Liver (tissue), 9 donors: ENCODE measurements around the gene PHOSPHO1. TPM values are rescaled to one million over a fixed set of nuclear protein-coding genes. Genes with fewer than 3 reads are reported as not detected.
"Not testable (repeated sequence)": the region's sequence is repeated elsewhere in the genome, so short reads cannot be mapped to it uniquely, and the experiment has no call there.

Source experiments
- DNase-seq: peaks from one replicate; pipeline ENCODE4 v3.0.0-alpha.2; 2017; ENCODE audit warnings: low spot score
- H3K27ac ChIP-seq, 2 donors: one replicate each; pipeline ENCODE4 v1.7.0; 2013; ENCODE audit warnings: inconsistent platforms in 2 of 2, low read length in 2 of 2, control low read depth in 1 of 2, low read depth in 1 of 2, mild to moderate bottlenecking in 1 of 2
- H3K27me3 ChIP-seq, 4 donors: one replicate each; pipeline versions ENCODE4 v1.6.1 to v1.7.0; 2013; ENCODE audit warnings: low read length in 3 of 4, inconsistent platforms in 1 of 4, mild to moderate bottlenecking in 1 of 4, moderate library complexity in 1 of 4; ENCODE audit not compliant: control insufficient read depth in 4 of 4, insufficient read depth in 4 of 4
- H3K36me3 ChIP-seq, 4 donors: one replicate each; pipeline versions ENCODE4 v1.6.1 to v1.7.0; 2013; ENCODE audit warnings: low read length in 3 of 4, mild to moderate bottlenecking in 3 of 4, low read depth in 1 of 4, moderate library complexity in 1 of 4; ENCODE audit not compliant: control insufficient read depth in 4 of 4, insufficient read depth in 3 of 4
- H3K4me1 ChIP-seq, 4 donors: one replicate each; pipeline versions ENCODE4 v1.6.1 to v1.7.0; 2013; ENCODE audit warnings: low read length in 3 of 4, mild to moderate bottlenecking in 3 of 4, moderate library complexity in 1 of 4; ENCODE audit not compliant: control insufficient read depth in 4 of 4, insufficient read depth in 4 of 4
- H3K4me3 ChIP-seq, 3 donors: one replicate each; pipeline versions ENCODE4 v1.6.1 to v1.7.0; 2013; ENCODE audit warnings: low read length in 3 of 3, control low read depth in 1 of 3, low read depth in 1 of 3, mild to moderate bottlenecking in 1 of 3
- H3K9ac ChIP-seq, 2 donors: one replicate each; pipeline ENCODE4 v1.7.0; 2013; ENCODE audit warnings: low read length in 2 of 2, mild to moderate bottlenecking in 2 of 2, moderate library complexity in 2 of 2, control low read depth in 1 of 2, low read depth in 1 of 2
- H3K9me3 ChIP-seq, 4 donors: one replicate each; pipeline versions ENCODE4 v1.6.1 to v1.7.0; 2013; ENCODE audit warnings: low read length in 3 of 4; ENCODE audit not compliant: control insufficient read depth in 4 of 4
- EGR1 ChIP-seq, 2 donors: IDR thresholded peaks; 2 replicates each; pipeline ENCODE4 v1.6.1; 2016 to 2018; ENCODE audit warnings: antibody characterized with exemption in 2 of 2, low read depth in 2 of 2
- FOXA1 ChIP-seq: IDR thresholded peaks from 2 replicates; pipeline ENCODE4 v1.6.1; 2016; ENCODE audit warnings: antibody characterized with exemption
- FOXA2 ChIP-seq: IDR thresholded peaks from 2 replicates; pipeline ENCODE4 v1.6.1; 2016; ENCODE audit warnings: antibody characterized with exemption
- GABPA ChIP-seq, 2 donors: IDR thresholded peaks in 1 of 2; conservative IDR thresholded peaks in 1 of 2; 2 replicates each; pipeline ENCODE4 v1.6.1; 2016; ENCODE audit warnings: antibody characterized with exemption in 2 of 2, mild to moderate bottlenecking in 1 of 2, moderate library complexity in 1 of 2
- HNF4A ChIP-seq, 2 donors: conservative IDR thresholded peaks; 2 replicates each; pipeline ENCODE4 v1.6.1; 2016; ENCODE audit warnings: antibody characterized with exemption in 2 of 2, mild to moderate bottlenecking in 2 of 2
- JUND ChIP-seq, 2 donors: IDR thresholded peaks; 2 replicates each; pipeline ENCODE4 v1.6.1; 2016; ENCODE audit warnings: antibody characterized with exemption in 2 of 2
- NR2F2 ChIP-seq: IDR thresholded peaks from 2 replicates; pipeline ENCODE4 v1.6.1; 2016; ENCODE audit warnings: antibody characterized with exemption
- RAD21 ChIP-seq, 2 donors: IDR thresholded peaks; 2 replicates each; pipeline ENCODE4 v1.6.1; 2016; ENCODE audit warnings: antibody characterized with exemption in 2 of 2, mild to moderate bottlenecking in 2 of 2
- SP1 ChIP-seq: IDR thresholded peaks from 2 replicates; pipeline ENCODE4 v1.6.1; 2018; ENCODE audit warnings: antibody characterized with exemption, mild to moderate bottlenecking
- TAF1 ChIP-seq: conservative IDR thresholded peaks from 2 replicates; pipeline ENCODE4 v1.6.1; 2016; ENCODE audit warnings: antibody characterized with exemption, mild to moderate bottlenecking
- YY1 ChIP-seq: IDR thresholded peaks from 2 replicates; pipeline ENCODE4 v1.6.1; 2016; ENCODE audit warnings: antibody characterized with exemption, mild to moderate bottlenecking
- ZBTB33 ChIP-seq: IDR thresholded peaks from 2 replicates; pipeline ENCODE4 v1.6.1; 2016; ENCODE audit warnings: antibody characterized with exemption
- WGBS: extraction: QIAGEN DNeasy Blood & Tissue Kit; methylation state at CpG from one replicate; pipeline ENCODE4 v1.1.7; 2013; 5-methylcytosine and 5-hydroxymethylcytosine counted together
- polyA plus RNA-seq, 2 donors: library from polyadenylated mRNA; stranded (reverse) in 1 of 2; unstranded in 1 of 2; fragments of 200-250 nt in 1 of 2; fragments of >200 nt in 1 of 2; fragmentation: Nextera tagmentation in 1 of 2; extraction: Ambion mirVana in 1 of 2; gene quantifications; one replicate each; pipeline versions ENCODE4 v1.2.1 to v1.2.3, GENCODE V29; 2013 to 2015
- total RNA-seq, 2 donors: library from RNA; depleted of rRNA; stranded (reverse); fragments of >200 nt; gene quantifications; one replicate each; pipeline ENCODE4 v1.2.3, GENCODE V29; 2014
- TF ChIP-seq, protein P1 (sequence below): IDR thresholded peaks from 2 replicates; pipeline ENCODE4 v1.6.1; 2016; ENCODE audit warnings: antibody characterized with exemption, mild to moderate bottlenecking
- TF ChIP-seq, protein P2 (sequence below): IDR thresholded peaks from 2 replicates; pipeline ENCODE4 v1.6.1; 2016; ENCODE audit warnings: antibody characterized with exemption
- donor health status: healthy.
- donor health status: healthy.
- donor health status: healthy.
- donor health status: healthy.
- donor health status: healthy.

Gene PHOSPHO1
- total and polyA plus RNA-seq, 4 donors = 0.22 to 99.4 (median 0.40) TPM

DNA sequence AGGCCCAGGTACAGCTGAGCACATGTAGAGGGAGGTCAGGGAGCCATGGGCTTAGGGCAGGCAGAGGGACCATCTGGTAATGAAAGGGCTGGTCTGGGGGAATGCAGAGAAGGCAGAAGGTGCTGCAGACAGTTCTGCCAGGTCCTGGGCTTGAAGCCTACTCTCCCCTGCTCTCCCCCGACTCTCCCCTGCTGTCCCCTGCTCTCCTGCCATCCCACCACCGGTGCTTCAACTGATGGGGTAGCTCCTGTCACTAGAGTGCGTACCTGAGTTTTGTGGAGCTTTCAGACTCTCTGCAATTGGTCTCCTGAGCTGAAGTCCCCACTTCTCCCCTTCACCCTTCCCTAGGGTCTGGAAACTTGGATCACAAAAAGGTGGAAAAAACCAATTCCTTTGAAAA is 37.3 kb upstream of the PHOSPHO1 start:
- WGBS = 75% methylated on average over 3 of the region's 3 CpGs

DNA sequence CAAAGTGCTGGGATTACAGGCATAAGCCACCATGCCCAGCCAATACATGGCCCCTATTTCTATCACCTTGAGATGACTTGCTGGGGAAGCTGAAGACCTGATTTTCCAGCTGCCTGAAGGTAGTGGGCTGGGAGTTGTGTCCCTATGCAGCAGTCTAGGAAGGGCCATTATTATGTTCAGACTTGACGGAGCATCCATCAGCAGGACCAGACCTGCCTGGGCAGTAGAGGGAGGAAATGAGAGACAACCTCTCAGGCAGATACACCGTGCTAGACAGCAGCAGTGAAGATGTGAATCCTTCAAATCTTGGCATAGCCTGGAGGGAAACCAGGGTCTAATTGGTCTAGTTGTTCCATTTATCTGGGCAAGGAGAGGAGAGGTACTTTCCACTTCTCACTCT is 35.6 kb upstream of the PHOSPHO1 start:
- H3K27me3 ChIP-seq = no peaks in the 10 kb centered on the region
- no peak for TF ChIP-seq ZBTB33
- TF ChIP-seq YY1 = no peak
- TF ChIP-seq SP1 = no peak
- TF ChIP-seq JUND (IDR thresholded peaks at IDR 0.05) = no peak
- TF ChIP-seq HNF4A (conservative IDR thresholded peaks at IDR 0.05) = no peak
- no peak for TF ChIP-seq RAD21 (IDR thresholded peaks at IDR 0.05)
- TF ChIP-seq NR2F2 = no peak
- TF ChIP-seq GABPA (IDR thresholded peaks at IDR 0.05 in 1 of 2, conservative IDR thresholded peaks at IDR 0.05 in 1 of 2) = no peak
- no peak for TF ChIP-seq EGR1 (IDR thresholded peaks at IDR 0.05; ENCODE audit: low read depth in 2 of 2)
- TF ChIP-seq FOXA2 = no peak
- no peak for TF ChIP-seq FOXA1
- TF ChIP-seq, protein P1, sequence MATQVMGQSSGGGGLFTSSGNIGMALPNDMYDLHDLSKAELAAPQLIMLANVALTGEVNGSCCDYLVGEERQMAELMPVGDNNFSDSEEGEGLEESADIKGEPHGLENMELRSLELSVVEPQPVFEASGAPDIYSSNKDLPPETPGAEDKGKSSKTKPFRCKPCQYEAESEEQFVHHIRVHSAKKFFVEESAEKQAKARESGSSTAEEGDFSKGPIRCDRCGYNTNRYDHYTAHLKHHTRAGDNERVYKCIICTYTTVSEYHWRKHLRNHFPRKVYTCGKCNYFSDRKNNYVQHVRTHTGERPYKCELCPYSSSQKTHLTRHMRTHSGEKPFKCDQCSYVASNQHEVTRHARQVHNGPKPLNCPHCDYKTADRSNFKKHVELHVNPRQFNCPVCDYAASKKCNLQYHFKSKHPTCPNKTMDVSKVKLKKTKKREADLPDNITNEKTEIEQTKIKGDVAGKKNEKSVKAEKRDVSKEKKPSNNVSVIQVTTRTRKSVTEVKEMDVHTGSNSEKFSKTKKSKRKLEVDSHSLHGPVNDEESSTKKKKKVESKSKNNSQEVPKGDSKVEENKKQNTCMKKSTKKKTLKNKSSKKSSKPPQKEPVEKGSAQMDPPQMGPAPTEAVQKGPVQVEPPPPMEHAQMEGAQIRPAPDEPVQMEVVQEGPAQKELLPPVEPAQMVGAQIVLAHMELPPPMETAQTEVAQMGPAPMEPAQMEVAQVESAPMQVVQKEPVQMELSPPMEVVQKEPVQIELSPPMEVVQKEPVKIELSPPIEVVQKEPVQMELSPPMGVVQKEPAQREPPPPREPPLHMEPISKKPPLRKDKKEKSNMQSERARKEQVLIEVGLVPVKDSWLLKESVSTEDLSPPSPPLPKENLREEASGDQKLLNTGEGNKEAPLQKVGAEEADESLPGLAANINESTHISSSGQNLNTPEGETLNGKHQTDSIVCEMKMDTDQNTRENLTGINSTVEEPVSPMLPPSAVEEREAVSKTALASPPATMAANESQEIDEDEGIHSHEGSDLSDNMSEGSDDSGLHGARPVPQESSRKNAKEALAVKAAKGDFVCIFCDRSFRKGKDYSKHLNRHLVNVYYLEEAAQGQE = no peak
- no peak for TF ChIP-seq TAF1
- WGBS = 93% methylated on average over 2 of the region's 2 CpGs

More for the DNA sequence above, 37.3 kb upstream of the PHOSPHO1 start:
- Histone ChIP-seq H3K27me3 (no peaks in the 10 kb centered on the region), H3K36me3 (no peaks in the 10 kb centered on the region), H3K27ac (no peak overlapping the region), H3K9me3 (no peaks in the 10 kb centered on the region), H3K4me3 (no peak overlapping the region), H3K4me1 (no peaks in the 10 kb centered on the region), H3K9ac (no peak overlapping the region)
- DNase-seq = no peak
- TF ChIP-seq RAD21 (IDR thresholded peaks at IDR 0.05) (no peak), ZBTB33 (no peak), YY1 (no peak), TAF1 (no peak)
- TF ChIP-seq, protein P2, sequence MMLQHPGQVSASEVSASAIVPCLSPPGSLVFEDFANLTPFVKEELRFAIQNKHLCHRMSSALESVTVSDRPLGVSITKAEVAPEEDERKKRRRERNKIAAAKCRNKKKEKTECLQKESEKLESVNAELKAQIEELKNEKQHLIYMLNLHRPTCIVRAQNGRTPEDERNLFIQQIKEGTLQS = no peak

GRCh38 chr17:49261540-49261939 is 31.0 kb upstream of the PHOSPHO1 start:
- not testable (repeated sequence) for H3K27ac ChIP-seq, H3K9ac ChIP-seq, H3K4me1 ChIP-seq, H3K36me3 ChIP-seq, H3K9me3 ChIP-seq, DNase-seq, H3K27me3 ChIP-seq, H3K4me3 ChIP-seq
- WGBS = 85% methylated on average over 9 of the region's 9 CpGs

More for the DNA sequence above, 35.6 kb upstream of the PHOSPHO1 start:
- Histone ChIP-seq H3K9me3 (no peaks in the 10 kb centered on the region), H3K4me3 (no peak overlapping the region), H3K4me1 (no peaks in the 10 kb centered on the region), H3K9ac (no peak overlapping the region), H3K36me3 (no peaks in the 10 kb centered on the region), H3K27ac (no peak overlapping the region)
- no peak for DNase-seq
